ENCODE measurements around the gene CABP4.

The CABP4 gene

DNA sequence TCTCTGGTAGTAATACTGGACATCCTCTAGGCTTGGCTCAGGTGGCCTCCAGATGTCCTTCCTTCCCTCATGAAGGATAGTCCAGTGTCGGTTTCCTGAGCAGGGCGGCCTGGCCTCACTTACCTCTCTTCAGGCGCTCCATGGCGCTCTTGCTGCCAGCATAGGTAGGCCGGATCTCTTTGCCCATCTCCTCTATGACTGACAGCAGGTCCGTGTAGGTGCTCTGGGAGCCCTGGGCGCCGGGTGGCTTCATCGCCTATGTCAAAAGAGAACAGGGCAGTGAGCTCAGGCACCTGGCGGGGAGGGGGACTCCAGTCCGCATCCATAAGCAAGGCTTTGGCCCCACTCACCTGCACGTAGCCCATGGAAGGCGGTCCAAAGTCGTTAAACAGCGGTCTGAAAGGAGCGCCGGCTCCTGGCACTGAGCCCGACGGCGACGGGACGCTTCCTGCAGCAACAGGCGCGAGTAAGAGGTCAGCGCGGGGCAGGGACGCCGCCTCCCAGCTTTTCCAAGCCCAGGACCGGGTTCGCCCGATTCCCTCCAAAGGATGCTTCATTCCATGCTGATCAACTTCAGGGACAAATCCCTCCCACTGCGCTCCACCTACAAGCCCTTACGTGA is 52.2 kb downstream of the CABP4 start:
- no peak for DNase-seq (ENCODE audit: low read depth in 2 of 2)
- H3K4me3 ChIP-seq (replicated peaks in 1 of 2; ENCODE audit: low read depth in 2 of 2, low read length in 2 of 2) = peak overlapping the region; percentile 73 to 91
- TF ChIP-seq, protein P1, sequence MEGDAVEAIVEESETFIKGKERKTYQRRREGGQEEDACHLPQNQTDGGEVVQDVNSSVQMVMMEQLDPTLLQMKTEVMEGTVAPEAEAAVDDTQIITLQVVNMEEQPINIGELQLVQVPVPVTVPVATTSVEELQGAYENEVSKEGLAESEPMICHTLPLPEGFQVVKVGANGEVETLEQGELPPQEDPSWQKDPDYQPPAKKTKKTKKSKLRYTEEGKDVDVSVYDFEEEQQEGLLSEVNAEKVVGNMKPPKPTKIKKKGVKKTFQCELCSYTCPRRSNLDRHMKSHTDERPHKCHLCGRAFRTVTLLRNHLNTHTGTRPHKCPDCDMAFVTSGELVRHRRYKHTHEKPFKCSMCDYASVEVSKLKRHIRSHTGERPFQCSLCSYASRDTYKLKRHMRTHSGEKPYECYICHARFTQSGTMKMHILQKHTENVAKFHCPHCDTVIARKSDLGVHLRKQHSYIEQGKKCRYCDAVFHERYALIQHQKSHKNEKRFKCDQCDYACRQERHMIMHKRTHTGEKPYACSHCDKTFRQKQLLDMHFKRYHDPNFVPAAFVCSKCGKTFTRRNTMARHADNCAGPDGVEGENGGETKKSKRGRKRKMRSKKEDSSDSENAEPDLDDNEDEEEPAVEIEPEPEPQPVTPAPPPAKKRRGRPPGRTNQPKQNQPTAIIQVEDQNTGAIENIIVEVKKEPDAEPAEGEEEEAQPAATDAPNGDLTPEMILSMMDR (IDR thresholded peaks at IDR 0.05; ENCODE audit: low read depth, low read length) = no peak

DNA sequence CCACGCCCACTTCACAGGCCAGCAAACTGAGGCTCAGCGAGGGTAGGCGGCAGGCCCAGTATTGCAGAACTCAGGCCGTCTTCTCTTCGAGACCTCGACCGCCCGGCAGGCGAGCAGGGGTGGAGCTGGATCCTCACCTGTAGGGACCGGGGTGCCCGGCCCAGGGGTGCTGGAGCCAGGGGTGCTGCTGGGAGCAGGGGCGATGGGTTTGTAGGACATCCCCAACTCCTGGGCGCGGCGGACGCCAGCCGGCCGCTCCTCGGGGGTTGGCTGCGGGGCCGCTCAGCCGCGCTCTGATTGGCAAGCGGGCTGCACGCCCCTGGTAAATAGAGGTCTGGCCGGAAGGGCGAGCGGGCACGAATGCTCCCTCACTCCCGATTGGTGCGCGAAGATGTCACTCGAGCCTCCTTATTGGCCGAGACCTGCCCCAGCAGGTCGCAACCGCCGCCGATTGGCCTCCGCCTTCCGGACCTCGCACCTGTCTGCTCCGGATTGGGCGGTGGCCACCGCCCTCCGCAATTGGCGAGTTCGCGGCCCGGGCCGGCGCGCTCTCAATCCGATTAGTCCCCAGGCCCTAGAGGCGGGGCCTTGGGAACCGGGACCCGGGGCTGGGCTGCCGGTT is 52.8 kb downstream of the CABP4 start, which contains the start of gene CDK2AP2:
Gene CDK2AP2 (minus strand): TSS at position 299 of the 622 bp plus-strand sequence. CDS start 80 bp downstream, at position 219.
- TF ChIP-seq, protein P1 (IDR thresholded peaks at IDR 0.05; ENCODE audit: low read depth, low read length) = no peak
- peak within 1 kb of the TSS; percentile 73 to 91 for H3K4me3 ChIP-seq (replicated peaks in 1 of 2; ENCODE audit: low read depth in 2 of 2, low read length in 2 of 2)
- DNase-seq (ENCODE audit: low read depth in 2 of 2) = peak; percentile 100

DNA sequence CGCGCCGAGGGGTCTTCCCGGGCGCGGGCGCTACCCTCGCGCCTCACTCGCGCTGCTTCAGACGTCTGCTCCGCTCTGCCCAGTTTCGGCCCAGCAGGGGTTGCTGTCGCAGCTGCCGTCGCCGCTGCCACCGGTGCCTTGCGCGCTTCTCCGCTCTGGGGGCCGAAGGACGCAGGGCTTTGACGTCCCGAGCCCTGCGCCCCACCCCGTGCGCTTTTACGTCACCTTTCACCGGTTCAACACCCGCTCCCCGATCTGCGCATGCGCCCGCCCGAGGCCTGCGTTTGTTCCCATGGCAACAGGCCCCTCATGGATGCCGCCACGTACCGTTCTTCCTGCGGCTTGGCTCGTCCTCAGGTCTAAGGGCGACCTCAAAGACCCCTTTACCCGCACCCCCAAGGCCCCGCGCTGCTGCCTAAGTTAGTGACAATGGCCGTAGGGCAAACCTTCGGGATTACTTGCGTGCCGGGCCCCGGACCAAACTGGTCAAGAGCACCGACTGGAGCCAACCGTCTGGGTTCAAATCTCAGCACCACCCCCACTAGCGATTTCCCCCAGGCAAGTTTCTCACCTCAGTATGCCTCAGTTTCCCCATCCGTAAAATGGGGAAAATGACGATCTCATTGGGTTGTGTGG is 53.5 kb downstream of the CABP4 start:
- peak; percentile 98 for DNase-seq (ENCODE audit: low read depth in 2 of 2)
- H3K4me3 ChIP-seq (replicated peaks in 1 of 2; ENCODE audit: low read depth in 2 of 2, low read length in 2 of 2) = peak overlapping the region; percentile 73 to 91
- TF ChIP-seq, protein P1 (IDR thresholded peaks at IDR 0.05; ENCODE audit: low read depth, low read length) = no peak

DNA sequence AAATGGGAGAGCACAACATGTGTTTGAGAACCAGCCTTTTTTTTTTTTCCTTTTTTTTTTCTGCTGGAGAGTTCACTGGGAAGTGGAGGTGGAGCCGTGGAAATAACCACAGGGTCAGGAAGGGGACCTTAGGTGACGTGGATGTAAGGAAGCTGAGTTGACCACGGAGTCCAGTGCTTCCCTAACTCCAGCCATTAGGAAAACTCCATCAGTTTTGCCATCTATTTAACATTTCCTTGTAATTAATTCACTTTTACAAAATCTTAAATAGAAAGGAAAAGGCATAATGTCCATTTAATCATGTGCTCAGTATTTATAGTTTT is 54.8 kb downstream of the CABP4 start:
- TF ChIP-seq, protein P1 (IDR thresholded peaks at IDR 0.05; ENCODE audit: low read depth, low read length) = no peak
- no peak overlapping the region for H3K4me3 ChIP-seq (replicated peaks in 1 of 2; ENCODE audit: low read depth in 2 of 2, low read length in 2 of 2)
- no peak for DNase-seq (ENCODE audit: low read depth in 2 of 2)

All from cardiac fibroblast (primary cell).